Hippocampal formation (tissue), 2 donors: ENCODE results near the gene CLIC4.
"Not testable (repeated sequence)": the region's sequence is repeated elsewhere in the genome, so short reads cannot be mapped to it uniquely, and the experiment has no call there.

Source experiments
- DNase-seq, 2 donors: peaks; one replicate each; lab custom pipeline; 2025; lab: John Stamatoyannopoulos, UW

CLIC4 gene

DNA sequence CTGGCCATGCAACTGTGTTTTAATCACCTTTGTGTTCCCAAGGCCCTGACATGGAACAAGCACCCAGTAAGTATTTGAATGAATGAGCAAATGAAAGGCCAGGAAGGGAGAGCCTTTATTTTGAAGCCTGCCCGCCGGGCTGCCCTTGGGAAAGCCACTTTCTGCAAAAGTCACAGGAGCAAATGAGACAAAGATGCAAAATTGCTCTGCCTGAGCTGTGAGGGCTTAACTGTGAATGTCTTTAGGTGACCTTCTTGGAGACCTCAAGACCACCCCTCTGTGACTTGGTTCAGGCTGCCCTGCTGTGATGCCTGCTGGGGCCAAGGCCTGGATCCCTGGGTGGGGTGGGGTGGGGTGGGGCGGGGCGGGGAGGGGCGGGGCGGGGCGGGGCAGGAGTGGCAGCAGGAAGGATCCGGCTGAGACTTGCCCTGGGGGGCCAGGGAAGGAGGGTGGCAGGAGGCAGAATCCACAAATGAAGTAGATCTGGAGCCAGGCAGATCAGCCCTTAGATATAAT lies 130.8 kb downstream of the CLIC4 start:
- no peak for DNase-seq

DNA sequence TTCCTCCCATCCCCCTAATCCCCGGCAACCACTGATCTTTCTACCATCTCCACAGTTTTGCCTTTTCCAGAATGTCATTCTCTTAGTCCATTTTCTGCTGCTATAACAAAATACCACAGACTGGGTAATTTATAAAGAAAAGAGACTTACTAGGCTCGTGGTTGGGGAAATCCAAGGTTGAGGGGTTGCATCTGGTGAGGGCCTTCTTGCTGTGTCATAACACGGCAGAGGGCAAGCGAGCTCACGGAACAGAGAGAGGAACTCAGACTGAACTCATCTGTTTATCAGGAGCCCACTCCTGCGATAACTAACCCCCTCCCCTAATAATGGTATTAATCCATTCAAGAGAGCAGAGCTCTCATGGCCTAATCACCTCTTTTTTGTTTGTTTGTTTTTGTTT lies 132.8 kb downstream of the CLIC4 start:
- DNase-seq = no peak

- no peak for DNase-seq
Measured at GRCh38 chr1:24878775-24879742, 133.8 kb downstream of the CLIC4 start.

GRCh38 chr1:24881034-24881433 lies 135.8 kb downstream of the CLIC4 start:
- no peak for DNase-seq

DNA sequence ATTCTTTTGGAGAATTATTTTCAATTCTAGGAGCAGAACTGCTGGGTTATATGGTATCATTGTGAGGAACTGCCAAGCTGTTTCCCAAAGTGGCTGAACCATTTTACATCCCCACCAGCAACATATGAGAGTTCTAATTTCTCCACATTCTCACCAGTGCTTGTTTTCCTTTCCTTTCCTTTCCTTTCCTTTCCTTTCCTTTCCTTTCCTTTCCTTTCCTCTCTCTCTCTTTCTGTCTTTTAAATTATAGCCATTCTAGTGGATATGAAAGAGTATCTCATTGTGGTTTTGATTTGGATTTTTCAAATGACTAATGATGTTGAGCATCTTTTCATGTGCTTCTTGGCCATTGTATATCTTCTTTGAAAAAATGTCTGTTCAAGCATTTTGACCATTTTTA lies 139.5 kb downstream of the CLIC4 start:
- no peak for DNase-seq

DNA sequence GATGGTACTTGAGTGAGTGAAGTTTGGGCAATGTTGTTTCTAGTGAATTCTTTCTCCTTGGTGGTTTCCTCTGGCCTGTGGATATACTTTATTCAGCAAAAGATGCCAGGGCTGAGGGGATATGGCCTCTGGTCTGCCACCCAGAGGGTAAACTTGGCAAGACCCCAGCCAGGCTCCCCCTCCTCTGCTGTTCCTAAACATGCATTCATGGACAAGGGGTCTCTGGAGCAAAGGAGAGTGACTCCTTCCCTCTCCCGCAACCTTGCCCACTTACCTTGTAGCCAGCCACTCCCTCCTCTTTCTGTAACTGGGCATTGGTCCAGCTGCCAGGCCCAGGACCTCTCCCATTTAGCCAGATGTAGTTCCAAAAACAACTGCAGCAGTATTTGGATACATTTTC lies 141.0 kb downstream of the CLIC4 start:
- no peak for DNase-seq

- DNase-seq = no peak
Measured at GRCh38 chr1:24888061-24888970, 143.1 kb downstream of the CLIC4 start.

GRCh38 chr1:24888971-24889676 lies 143.9 kb downstream of the CLIC4 start:
- DNase-seq = no peak

GRCh38 chr1:24890887-24891286 lies 145.6 kb downstream of the CLIC4 start:
- DNase-seq = no peak

DNA sequence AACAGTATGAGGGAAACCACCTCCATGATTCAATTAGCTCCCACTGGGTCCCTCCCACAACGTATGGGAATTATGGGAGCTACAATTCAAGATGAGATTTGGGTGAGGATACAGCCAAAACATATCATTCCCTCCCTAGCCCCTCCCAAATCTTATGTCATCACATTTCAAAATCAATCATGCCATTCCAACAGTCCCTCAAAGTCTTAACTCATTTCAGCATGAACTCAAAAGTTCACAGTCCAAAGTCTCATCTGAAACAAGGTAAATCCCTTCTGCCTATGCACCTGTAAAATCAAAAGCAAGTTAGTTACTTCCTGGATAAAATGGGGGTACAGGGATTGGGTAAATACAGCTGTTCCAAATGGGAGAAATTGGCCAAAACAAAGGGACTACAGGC lies 146.1 kb downstream of the CLIC4 start:
- DNase-seq = not testable (repeated sequence)

- DNase-seq = no peak
Measured at GRCh38 chr1:24892188-24893153, 147.2 kb downstream of the CLIC4 start.

GRCh38 chr1:24893431-24893830 lies 148.2 kb downstream of the CLIC4 start:
- DNase-seq = no peak
